HG03060 (cell line): ENCODE data around the gene NDC1.
"Not testable (repeated sequence)": the region's sequence is repeated elsewhere in the genome, so short reads cannot be mapped to it uniquely, and the experiment has no call there.

ENCODE experiments used
- ATAC-seq: cut with Tn5 transposase; IDR thresholded peaks from one replicate; pipeline ENCODE4 v1.9.1; 2021; ENCODE audit warnings: low read depth, moderate number of reproducible peaks; ENCODE audit not compliant: unreplicated experiment

Gene NDC1

DNA sequence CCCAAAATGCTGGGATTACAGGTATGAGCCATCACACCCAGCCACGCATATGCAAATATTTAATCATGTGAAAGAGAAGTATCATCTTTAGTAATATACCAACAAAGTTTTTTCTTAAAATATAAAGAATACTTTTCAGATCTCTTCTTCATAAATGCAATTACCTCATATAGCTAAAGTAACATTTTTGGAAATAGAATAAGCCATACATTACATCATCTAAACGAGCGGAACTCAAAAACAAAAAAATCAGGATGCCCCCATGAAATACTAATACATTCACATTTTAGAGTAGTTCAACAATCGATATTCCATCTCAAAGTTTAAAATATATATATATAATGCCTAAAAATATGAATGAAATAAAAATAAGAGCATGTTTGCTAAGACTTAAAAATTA is 4.7 kb downstream of the NDC1 start:
- ATAC-seq: no peak

DNA sequence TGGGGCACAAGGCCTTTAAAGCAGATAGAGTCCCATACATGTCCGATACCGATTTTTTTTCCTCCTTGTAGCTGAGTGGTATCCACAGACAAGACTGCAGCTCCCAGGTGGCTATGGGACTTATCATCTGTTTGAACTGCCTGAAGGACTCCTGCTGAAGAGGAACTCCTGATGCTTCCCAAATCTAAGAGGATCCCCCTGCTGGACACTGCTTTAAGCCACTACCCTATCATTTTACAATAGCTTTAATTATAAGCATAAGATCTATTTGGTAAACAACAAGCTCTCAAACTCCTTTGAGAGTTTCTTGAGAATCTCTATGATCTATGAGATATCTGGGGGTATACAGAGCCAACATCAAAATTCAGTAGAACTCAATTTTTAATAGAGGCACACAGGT is 11.7 kb downstream of the NDC1 start:
- ATAC-seq: no peak

DNA sequence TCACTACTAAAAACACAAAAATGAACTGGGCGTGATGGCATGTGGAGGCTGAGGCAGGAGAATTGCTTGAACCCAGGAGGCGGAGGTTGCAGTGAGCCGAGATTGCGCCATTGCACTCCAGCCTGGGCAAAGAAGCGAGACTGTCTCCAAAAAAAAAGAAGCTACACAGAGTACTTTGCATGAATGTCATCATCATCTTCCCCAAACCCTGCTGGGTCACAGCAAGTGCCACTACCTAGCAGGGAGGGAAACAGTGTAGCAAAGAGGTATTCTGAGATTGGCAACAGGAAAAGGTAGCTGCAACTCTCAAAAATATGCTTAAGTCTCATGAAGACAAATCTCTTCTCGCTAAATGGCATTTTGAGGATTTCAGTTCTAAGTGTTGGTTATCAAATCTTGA is 12.8 kb downstream of the NDC1 start:
- ATAC-seq: no peak

DNA sequence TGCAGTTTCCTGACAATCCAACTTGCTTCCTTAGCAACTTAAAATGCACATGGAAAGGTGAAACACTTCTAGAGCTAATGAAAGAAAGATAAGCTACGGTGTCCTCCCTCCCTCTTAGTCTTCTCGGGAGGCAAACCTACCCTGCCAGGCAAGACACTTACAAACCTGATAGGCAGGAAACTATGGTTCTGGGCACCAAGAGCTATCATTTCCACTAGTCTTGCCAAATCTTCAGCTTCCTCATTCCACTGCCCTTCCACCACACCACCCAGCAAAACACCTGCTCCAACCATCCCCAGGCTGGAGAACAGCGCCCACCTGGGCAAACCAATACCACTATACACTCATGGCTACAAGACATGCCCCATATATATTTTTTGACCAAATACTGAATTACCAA is 15.2 kb downstream of the NDC1 start:
- ATAC-seq: no peak

DNA sequence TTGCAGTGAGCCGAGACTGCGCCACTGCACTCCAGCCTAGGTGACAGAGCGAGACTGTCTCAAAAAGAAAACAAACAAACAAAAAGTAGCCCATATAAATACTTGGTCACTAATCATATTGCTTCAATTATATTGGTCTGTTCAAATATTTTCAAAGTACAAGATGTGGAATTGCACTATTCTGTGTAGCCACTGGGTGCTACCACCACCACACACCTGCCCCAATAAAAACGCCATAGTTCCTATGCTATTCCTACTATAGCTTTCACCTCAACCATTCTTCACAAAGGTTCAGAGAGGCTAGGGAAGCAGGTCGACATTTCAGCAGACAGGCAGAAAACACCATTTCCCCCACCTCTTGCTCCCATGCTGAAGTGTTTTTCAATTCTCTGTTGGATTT is 16.7 kb downstream of the NDC1 start:
- ATAC-seq: no peak

DNA sequence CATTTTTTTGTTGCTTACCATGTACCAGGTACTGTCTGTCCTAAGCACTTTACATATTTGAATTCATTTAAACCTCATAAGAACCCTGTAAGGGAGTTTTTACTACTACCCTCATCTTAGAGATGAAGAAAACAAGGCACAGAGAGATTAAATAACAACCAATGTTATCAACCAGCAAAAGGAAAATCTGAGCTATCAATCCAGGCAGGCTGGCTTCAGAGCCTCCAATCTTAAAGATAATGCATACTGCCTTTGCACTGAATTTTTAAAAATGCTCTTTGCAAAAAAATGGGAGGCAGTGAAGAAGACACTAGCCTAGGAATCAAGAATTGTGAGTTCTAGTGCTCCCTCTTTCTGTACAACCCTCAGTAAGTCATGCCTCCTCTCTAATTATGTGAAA is 18.7 kb downstream of the NDC1 start:
- ATAC-seq: no peak

DNA sequence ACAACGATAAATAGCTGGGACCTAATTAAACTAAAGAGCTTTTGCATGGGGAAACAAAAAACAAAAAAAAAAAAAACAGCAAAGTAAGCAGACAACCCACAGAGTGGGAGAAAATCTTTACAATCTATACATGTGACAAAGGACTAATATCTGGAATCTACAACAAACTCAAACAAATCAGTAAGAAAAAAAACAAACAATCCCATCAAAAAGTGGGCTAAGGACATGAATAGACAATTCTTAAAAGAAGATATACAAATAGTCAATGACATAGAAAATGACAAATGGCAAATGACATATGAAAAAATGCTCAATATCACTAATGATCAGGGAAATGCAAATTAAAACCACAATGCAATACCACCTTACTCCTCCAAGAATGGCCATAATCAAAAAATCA is 21.5 kb downstream of the NDC1 start:
- ATAC-seq: not testable (repeated sequence)

DNA sequence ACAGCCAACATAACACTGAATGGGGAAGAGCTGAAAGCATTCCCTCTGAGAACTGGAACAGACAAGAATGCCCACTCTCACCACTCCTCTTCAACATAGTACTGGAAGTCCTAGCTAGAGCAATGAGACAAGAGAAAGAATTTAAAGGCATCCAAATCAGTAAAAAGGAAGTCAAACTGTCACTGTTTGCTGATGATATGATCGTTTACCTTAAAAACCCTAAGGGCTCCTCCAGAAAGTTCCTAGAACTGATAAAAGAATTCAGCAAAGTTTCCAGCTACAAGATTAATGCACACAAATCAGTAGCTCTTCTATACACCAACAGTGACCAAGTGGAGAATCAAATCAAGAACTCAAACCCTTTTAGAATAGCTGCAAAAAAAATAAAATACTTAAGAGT is 22.6 kb downstream of the NDC1 start:
- not testable (repeated sequence) for ATAC-seq

DNA sequence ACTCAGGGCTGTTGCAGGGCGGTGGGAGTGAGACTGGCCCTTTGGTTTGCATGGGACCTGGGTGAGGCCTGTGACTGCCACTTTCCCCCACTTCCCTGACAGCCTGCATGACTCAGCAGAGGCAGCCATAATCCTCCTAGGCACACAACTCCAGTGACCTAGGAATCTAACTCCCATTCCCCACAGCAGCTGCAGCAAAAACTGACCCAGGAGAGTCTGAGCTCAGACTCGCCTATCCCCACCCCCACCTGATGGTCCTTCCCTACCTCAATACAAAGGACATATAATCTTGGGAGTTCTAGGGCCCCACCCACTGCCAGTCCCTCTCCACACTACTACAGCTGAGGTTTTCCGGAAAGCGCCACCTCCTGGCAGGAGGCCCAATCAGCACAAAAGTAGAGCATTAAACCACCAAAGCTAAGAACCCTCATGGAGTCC is 26.7 kb downstream of the NDC1 start:
- no peak for ATAC-seq

DNA sequence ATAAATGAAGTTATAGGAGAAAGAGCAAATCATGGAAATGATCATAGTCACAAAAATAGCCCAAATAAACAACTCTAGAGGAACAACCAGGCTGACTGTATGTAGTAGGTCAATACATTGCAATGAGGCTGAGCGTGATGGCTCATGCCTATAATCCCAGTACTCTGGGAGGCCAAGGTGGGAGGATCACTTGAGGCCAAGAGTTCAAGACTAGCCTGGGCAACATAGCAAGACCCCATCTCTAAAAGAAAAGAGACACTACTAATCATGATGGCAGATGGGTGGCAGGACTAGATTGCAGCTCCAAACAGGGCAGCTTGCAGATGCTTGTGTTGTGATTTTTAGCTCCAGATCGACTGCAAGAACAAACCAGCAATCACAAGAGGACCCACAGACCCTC is 27.6 kb downstream of the NDC1 start:
- no peak for ATAC-seq

DNA sequence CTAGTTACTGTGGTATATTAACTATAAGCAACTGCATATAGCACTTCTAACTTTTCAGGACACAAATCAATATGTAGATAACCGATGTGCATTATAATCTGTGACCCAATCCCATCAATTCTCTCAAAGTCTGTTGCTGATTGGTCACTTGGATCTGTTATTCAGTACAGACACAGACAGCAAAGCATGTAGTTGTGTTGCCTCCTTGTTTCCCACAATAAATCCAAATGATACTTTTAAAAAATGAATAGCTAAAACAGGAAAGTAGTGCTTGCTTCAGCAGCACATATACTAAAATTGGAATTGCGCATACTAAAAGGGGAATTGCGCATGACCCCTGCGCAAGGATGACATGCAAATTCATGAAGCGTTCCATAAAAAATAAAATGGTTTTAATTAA is 28.1 kb downstream of the NDC1 start:
- ATAC-seq: no peak

DNA sequence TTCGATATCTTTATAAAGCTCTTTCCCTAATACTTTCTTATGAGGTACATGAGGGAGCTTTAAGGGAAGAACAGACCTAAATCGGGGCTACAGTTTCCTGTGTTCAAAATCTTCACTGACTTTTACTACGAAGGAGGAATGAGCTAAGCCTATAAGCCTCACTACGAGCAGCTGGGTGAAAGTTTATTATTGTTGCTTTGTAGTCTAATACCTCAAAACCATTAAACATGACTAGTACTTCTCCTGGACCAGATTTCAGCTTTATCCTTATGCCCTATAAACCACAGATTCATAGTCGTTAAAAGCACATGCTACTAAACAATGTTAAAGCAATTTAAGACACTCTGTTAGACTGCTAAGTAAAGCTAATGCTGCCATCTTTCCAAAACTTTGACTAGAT is 30.2 kb downstream of the NDC1 start:
- no peak for ATAC-seq

DNA sequence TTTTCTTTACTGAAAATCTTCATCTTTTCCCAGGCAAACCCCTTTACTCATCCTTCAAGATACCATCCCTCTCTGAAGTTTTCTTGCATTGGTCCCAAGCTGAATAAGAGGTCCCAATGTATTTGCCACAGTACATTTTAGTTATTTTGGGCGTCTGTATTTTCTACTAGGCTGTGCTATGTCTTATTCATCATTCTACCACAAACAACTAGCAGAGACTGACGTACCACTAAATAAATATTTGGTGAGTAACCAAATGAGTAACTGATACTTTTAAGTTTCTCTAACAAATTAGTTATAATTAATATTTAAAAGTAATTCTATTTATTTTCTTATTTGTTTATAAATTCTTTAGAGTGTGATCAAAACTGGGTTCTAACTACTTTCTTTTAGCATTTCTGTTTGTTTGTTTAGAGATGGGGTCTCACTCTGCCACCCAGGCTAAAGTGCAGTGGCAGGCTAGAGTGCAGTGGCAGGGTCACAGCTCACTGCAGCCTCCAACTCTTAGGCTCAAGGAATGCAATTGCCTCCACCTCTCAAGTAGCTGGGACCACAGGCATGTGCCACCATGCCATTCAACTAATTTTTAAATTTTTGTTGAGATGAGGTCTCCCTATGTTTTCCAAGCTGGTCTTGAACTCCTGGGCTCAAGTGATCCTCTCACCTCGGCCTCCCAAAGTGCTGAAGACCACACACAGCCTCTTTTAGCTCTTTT is 33.1 kb downstream of the NDC1 start:
- no peak for ATAC-seq

DNA sequence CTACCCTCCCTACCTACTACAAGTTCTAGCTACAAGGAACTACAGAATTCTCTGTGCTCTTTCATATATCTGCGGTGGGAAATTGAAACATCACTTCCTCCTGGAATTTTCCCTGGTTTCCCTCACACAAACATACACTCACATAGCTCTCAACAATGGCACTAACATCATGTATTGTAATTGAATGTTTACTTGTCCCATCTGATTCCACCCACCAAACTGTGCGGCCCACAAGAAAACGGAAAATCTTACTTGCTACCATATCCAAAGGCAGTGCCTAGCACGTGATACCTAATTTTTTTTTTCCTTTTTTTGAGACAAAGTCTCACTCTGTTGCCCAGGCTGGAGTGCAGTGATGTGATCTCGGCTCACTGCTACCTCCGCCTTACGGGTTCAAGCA is 33.9 kb downstream of the NDC1 start:
- ATAC-seq: no peak

DNA sequence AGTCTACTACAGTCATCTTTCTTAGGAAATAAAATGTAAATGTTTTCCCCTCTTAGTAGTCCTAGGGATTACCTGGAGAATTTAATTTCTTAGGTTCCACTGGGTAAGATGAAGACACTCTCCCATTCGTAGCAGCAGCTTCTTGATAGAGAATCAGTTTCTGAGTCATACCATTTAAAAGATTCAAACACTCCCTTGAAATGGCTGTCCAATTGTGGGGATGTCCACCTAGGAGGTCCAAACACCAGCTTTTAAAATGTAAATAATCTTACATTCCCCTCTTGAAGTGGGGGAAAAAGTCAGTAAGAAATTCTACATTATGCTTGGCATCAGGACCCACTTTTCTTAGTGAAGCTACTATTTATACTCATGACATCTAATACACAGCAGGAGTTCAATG is 37.5 kb downstream of the NDC1 start:
- ATAC-seq: no peak

DNA sequence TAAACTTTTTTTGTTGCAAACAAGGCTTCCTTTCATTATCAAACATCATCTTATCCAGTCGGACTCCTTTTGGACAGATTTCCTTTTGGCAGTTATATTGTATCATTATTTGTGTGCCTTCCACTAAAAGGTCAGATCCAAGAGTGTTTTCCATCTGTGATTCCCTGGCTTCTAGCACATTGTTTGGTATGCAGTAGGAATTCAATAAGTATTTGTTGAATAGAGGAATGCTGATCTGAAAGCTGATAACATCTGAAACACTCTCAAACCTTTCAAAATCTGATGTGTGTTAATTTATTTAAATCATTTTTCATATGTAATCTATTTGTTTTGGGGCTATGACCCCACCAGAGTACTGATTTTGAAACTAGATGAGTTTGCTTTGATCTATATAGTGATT is 39.0 kb downstream of the NDC1 start:
- ATAC-seq: no peak

DNA sequence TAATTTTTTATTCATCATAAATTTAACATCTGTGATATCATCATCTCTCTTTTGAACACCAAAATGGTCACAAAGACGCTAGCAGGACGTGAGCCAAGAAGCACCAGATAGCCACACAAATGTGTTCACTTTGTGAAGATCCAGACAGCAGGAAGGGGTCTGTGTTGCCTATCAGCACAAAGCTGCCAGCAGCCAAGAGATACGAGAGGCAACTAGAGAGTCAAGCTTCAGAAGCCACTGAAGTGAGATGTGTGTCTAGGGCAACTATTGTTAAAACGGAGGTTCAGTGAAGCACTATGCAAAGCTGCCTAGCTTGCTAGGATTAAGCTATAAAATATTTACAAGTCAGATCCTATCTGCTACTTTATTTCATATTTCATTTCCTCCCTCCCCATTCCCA is 45.3 kb downstream of the NDC1 start:
- ATAC-seq: no peak

DNA sequence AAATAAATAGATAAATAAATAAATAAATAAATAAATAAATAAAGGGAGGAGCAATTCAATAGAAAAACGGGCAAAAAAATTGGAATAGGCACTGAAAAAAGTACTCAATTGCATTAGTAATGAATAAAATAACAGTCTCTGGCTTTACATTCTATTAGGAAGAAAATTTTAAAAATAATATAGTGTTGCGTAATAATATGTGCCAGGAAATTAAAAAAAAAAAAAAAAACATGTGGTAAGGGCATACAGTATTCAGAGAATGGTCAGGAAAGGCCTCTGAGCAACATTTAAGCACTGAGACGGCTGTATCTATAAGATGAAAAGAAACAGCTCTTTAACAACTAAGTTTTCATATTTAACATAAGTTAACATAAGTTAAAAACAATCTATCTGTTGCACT is 50.4 kb downstream of the NDC1 start:
- no peak for ATAC-seq

DNA sequence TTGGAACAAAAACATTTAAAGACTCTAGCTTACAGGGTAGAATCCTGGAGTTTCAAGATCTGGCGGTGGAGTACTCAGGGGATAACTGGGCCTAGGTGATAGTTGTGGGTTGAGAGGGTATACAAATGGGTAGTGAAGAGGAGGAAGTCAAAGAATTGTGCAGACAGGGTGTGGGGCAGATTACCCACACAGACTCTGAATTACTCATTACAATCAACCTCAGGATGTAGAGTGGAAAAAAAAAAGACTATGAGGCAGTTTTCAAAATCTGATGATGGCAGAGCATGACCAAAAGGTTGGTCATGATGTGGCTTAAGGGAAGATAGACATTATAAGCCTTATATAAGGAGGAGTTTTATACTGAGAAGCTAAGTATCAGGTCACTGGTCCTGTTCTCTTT is 55.0 kb downstream of the NDC1 start:
- ATAC-seq: no peak

DNA sequence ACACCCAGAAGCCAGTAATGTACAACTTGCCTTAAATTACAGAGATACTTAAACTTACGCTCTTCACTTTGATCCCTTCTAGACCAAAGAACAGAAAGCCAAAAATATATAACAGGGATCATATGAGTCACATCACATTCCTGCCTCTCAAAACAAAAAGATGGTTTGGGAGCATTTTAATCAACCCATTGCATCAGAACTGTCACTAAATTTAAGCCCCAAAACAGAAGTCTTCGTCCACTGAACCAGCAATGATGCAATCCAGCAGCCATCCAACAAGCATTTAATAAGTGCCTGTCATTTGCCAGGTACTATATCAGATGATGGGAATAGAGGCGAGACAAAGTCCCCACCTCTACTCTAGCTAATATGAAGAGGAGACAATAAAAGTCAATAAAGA is 56.4 kb downstream of the NDC1 start:
- ATAC-seq: no peak

DNA sequence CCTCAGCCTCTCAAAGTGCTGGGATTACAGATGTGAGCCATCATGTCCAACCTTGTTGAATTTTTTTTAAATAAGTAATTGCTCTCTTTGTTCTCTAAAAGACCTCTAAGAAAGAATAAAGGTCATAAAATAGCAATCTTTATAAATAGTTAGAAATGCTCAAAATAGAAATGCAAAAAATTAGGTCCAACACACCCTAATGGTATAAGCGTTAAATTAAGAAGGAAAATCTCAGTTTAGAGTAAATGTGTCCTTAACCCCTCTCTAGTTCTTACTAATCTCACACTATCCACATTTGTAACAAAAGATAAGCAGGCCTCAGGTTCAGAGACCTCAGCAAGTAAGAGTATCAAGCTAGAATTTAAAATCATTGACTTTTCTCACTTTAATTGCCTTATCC is 60.8 kb downstream of the NDC1 start:
- ATAC-seq: no peak

DNA sequence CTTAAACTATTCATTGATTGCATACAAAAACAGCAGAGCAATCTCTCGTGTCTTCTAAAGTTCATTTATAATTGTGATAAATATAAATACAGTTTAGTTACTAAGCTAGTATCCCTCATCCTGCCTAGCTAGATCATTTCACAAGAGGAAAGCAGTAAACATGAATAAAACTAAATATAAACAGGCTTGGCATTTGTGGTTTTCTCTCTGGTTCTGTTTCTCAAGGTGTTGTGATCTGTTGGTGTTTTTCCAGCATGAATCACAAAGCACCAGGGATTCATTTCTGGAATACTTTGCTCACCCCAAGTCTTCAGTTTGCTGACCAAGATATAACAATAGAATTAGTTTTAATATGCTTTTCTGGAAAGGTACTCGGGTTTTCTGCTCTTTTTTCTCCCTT is 66.4 kb downstream of the NDC1 start:
- no peak for ATAC-seq

DNA sequence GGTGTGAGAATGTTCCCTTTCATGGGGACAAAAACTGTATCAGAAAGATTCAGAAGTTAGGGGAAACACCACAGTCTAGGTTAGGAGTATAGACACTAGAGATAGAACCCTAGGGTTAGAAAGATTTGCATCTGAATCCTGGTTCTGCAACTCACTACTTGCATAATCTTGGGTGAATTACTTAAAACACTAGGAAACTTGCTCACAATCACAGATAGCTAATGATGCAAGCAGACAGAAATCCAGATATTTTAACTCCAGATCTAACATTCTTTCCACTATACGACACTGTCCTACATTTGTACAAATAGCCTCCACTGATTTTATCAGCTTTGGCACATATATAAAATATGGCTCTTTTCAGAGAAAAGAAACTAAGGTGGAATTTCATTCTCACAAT is 68.3 kb downstream of the NDC1 start:
- no peak for ATAC-seq
